ENCODE data around the gene PRR33.

PRR33 gene

DNA sequence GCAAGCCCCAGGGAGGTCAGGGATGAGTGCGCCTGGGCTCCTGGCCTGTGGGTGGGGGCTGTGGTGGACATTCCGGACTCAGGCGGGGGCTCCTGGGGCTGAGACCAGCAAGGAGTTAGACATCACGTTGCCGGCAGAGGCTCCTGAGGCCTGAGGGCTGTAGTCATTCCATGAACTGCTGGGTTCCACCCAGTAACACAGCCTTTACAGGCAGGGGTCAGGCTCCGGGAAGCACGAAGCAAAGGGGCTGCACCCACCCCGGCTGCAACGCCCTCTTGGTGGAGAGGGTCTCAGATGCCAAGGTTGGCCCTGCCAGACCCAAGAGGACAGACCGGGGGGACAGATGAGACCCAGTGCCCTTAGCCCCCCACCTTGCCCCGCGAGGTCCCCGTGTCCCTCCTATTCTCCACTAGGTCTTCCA, 36.8 kb upstream of the PRR33 start:
- Histone ChIP-seq H3K9ac (no peak overlapping the region), H3K27me3 (ENCODE audit: insufficient read depth, low read depth) (peaks cover 93% of the 10 kb centered on the region), H3K27ac (no peak overlapping the region), H3K4me3 (IDR thresholded peaks at IDR 0.05; ENCODE audit: insufficient read depth, low read depth, low read length) (no peak overlapping the region), H2AFZ (ENCODE audit: low read depth) (no peak overlapping the region), H3K4me2 (no peak overlapping the region), H3K4me1 (ENCODE audit: low read depth, poor library complexity, severe bottlenecking) (no peaks in the 10 kb centered on the region), H4K20me1 (ENCODE audit: insufficient read depth) (no peaks in the 10 kb centered on the region), H3K79me2 (ENCODE audit: insufficient read depth, low read depth) (no peaks in the 10 kb centered on the region), H3K36me3 (ENCODE audit: insufficient read depth) (no peaks in the 10 kb centered on the region)
- no peak for TF ChIP-seq CTCF (conservative IDR thresholded peaks at IDR 0.05; ENCODE audit: low read depth, low read length)

GRCh38 chr11:1927848-1928469, 36.3 kb upstream of the PRR33 start:
- H2AFZ ChIP-seq (ENCODE audit: low read depth): no peak overlapping the region
- H3K79me2 ChIP-seq (ENCODE audit: insufficient read depth, low read depth): no peaks in the 10 kb centered on the region
- no peak overlapping the region for H3K9ac ChIP-seq
- H3K27ac ChIP-seq: no peak overlapping the region
- H3K4me1 ChIP-seq (ENCODE audit: low read depth, poor library complexity, severe bottlenecking): no peaks in the 10 kb centered on the region
- H3K4me2 ChIP-seq: no peak overlapping the region
- H4K20me1 ChIP-seq (ENCODE audit: insufficient read depth): no peaks in the 10 kb centered on the region
- no peak for TF ChIP-seq CTCF (conservative IDR thresholded peaks at IDR 0.05; ENCODE audit: low read depth, low read length)
- H3K4me3 ChIP-seq (IDR thresholded peaks at IDR 0.05; ENCODE audit: insufficient read depth, low read depth, low read length): no peak overlapping the region
- H3K27me3 ChIP-seq (ENCODE audit: insufficient read depth, low read depth): peaks cover 91% of the 10 kb centered on the region
- no peaks in the 10 kb centered on the region for H3K36me3 ChIP-seq (ENCODE audit: insufficient read depth)

DNA sequence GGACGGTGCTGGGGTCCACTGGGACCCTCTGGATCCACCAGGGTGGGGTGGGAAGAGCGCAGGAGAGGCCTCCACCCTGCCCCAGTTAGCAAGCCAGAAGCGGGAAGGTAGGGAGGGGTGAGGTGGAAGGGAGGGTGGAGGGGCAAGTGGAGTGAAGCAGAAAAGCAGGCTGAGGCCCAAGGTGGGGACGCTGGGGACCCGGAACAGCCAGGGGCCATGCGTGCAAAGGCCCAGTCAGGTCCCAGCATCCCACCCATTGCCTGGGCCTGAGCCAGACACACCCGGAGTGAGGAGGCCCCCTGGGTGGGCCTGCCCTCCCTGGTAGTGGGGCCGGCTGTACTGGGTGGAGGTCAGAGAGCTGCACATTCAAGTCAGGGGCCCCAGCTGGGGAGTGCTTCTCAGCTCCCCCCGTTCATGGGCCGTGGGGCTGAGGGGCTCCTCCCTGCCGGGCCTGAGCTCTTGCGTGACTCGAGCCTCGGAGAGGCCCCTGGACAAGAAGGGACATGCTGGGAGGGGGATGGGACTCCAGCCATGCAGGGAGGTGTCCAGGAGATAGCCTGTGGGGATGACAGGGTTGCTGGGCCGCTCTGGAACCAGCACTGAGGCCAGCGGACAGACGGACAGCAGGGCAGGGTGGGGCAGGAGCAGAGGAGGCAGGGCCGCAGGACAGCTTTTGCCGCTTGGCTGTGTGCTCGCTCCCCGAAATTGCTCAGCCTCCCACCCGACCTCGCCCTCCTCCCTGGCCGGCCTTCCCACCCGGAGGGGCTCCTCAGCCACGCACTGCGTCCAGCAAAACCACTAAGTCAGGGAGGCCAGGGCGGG, 35.5 kb upstream of the PRR33 start:
- no peaks in the 10 kb centered on the region for H3K4me1 ChIP-seq (ENCODE audit: low read depth, poor library complexity, severe bottlenecking)
- H2AFZ ChIP-seq (ENCODE audit: low read depth): no peak overlapping the region
- H3K79me2 ChIP-seq (ENCODE audit: insufficient read depth, low read depth): no peaks in the 10 kb centered on the region
- no peaks in the 10 kb centered on the region for H3K36me3 ChIP-seq (ENCODE audit: insufficient read depth)
- no peaks in the 10 kb centered on the region for H4K20me1 ChIP-seq (ENCODE audit: insufficient read depth)
- no peak overlapping the region for H3K4me3 ChIP-seq (IDR thresholded peaks at IDR 0.05; ENCODE audit: insufficient read depth, low read depth, low read length)
- H3K27ac ChIP-seq: no peak overlapping the region
- peaks cover 91% of the 10 kb centered on the region for H3K27me3 ChIP-seq (ENCODE audit: insufficient read depth, low read depth)
- H3K4me2 ChIP-seq: no peak overlapping the region
- no peak overlapping the region for H3K9ac ChIP-seq
- TF ChIP-seq CTCF (conservative IDR thresholded peaks at IDR 0.05; ENCODE audit: low read depth, low read length): no peak

DNA sequence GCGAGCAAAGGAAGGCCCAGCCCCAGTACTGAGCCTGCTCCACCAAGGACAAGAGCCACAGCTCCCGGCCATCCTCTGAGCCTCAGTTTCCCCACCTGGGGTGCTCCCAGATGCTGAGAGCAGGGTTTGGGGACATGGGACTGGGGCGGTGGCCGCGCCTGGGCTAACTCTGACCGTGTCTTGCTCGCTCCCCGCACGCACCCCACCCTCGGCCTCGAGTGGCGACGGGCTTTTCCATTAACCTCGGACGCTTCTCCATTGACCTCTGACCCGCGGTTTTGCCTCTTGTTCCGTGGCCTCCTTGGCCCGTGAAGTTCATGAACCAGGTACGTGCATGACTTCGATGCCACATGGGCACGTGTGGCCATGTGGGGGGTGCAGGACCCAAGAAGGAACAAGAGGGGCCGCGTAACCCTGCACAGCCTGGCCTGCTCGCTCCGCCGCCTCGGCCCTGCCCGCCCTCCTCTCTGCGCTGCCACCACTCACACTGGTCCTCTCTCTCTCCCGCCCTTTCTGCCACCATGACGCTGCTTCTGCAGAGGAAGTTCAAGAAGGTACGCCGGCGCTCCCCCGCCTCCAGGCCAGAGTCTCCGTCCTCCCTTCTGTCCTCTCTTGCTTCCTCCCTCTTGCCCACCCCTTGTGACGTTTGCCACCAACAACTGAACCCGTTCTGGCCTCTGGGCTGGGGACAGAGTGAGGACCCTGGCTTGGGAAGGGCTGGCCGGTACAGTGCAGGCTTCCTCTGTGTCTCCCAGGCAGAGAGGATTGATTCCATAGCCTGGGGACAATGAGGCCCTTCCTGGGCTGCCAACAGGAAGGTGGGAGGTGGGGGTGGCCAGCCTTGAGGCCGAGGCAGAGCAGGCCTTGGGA, 34.7 kb upstream of the PRR33 start:
- H3K27me3 ChIP-seq (ENCODE audit: insufficient read depth, low read depth): peaks cover 91% of the 10 kb centered on the region
- H2AFZ ChIP-seq (ENCODE audit: low read depth): no peak overlapping the region
- no peaks in the 10 kb centered on the region for H3K36me3 ChIP-seq (ENCODE audit: insufficient read depth)
- no peak overlapping the region for H3K4me2 ChIP-seq
- no peaks in the 10 kb centered on the region for H3K4me1 ChIP-seq (ENCODE audit: low read depth, poor library complexity, severe bottlenecking)
- no peaks in the 10 kb centered on the region for H4K20me1 ChIP-seq (ENCODE audit: insufficient read depth)
- H3K9ac ChIP-seq: no peak overlapping the region
- H3K4me3 ChIP-seq (IDR thresholded peaks at IDR 0.05; ENCODE audit: insufficient read depth, low read depth, low read length): no peak overlapping the region
- TF ChIP-seq CTCF (conservative IDR thresholded peaks at IDR 0.05; ENCODE audit: low read depth, low read length): no peak
- H3K79me2 ChIP-seq (ENCODE audit: insufficient read depth, low read depth): no peaks in the 10 kb centered on the region
- no peak overlapping the region for H3K27ac ChIP-seq
